Karpas-422 (cell line): ENCODE data around the gene ZNF518A. TPM values are rescaled to one million over a fixed set of nuclear protein-coding genes. Genes with fewer than 3 reads are reported as not detected.
"Not testable (repeated sequence)": the region's sequence is repeated elsewhere in the genome, so short reads cannot be mapped to it uniquely, and the experiment has no call there.

Source experiments
- DNase-seq: peaks from one replicate; pipeline ENCODE4 v3.0.0-alpha.2; 2015
- H2AFZ ChIP-seq: fragments of 200-600 bp; sonication (generic); 2 replicates; pipeline ENCODE4 v1.6.1; 2014; ENCODE audit warnings: antibody characterized with exemption, low read length, mixed read lengths
- H3K27ac ChIP-seq: fragments of 200-600 bp; sonication (generic); 2 replicates; pipeline ENCODE4 v1.5.1; 2014; ENCODE audit warnings: mild to moderate bottlenecking, low read length, moderate library complexity
- H3K27me3 ChIP-seq: fragments of 200-600 bp; sonication (generic); 2 replicates; pipeline ENCODE4 v1.6.1; 2014; ENCODE audit warnings: low read length, mixed read lengths
- H3K36me3 ChIP-seq: fragments of 200-600 bp; sonication (generic); 2 replicates; pipeline ENCODE4 v1.6.1; 2014; ENCODE audit warnings: low read length, mixed read lengths; ENCODE audit not compliant: insufficient read depth
- H3K4me1 ChIP-seq: fragments of 200-600 bp; sonication (generic); 2 replicates; pipeline ENCODE4 v1.6.1; 2014; ENCODE audit warnings: mild to moderate bottlenecking, low read length, mixed read lengths
- H3K4me2 ChIP-seq: fragments of 200-600 bp; sonication (generic); 2 replicates; pipeline ENCODE4 v1.6.1; 2014; ENCODE audit warnings: low read length, low read depth, mild to moderate bottlenecking; ENCODE audit not compliant: poor library complexity, severe bottlenecking
- H3K4me3 ChIP-seq: fragments of 200-600 bp; sonication (generic); 2 replicates; pipeline ENCODE4 v1.5.1; 2014; ENCODE audit warnings: mild to moderate bottlenecking, antibody characterized with exemption, low read length, mixed read lengths
- H3K79me2 ChIP-seq: fragments of 200-600 bp; sonication (generic); 2 replicates; pipeline ENCODE4 v1.6.1; 2014; ENCODE audit warnings: mild to moderate bottlenecking, low read length, mixed read lengths
- H3K9ac ChIP-seq: fragments of 200-600 bp; sonication (generic); 2 replicates; pipeline ENCODE4 v1.6.0; 2014; ENCODE audit warnings: low read length
- H3K9me2 ChIP-seq: fragments of 200-600 bp; sonication (generic), shearing (Covaris generic); replicated peaks from 2 replicates; pipeline ENCODE4 v1.6.0; 2014; ENCODE audit warnings: mild to moderate bottlenecking, low read length, moderate library complexity; ENCODE audit not compliant: insufficient read depth
- H3K9me3 ChIP-seq: fragments of 300-700, 200-600 bp; sonication (generic); 2 replicates; pipeline ENCODE4 v1.6.1; 2014; ENCODE audit warnings: low read length, mixed read lengths
- H4K20me1 ChIP-seq: fragments of 200-600 bp; sonication (generic); 2 replicates; pipeline ENCODE4 v1.6.1; 2014; ENCODE audit warnings: mild to moderate bottlenecking, antibody characterized with exemption, low read length, low read depth; ENCODE audit not compliant: insufficient read depth
- total RNA-seq: library from RNA; depleted of rRNA; stranded (reverse); fragments of >200 nt; shearing (Covaris generic); gene quantifications from 2 replicates; pipeline ENCODE4 v1.2.3, GENCODE V29; 2014; ENCODE audit warnings: low replicate concordance

ZNF518A gene
- total RNA-seq, 1 experiment from 2014 or later, result 17.0 TPM

DNA sequence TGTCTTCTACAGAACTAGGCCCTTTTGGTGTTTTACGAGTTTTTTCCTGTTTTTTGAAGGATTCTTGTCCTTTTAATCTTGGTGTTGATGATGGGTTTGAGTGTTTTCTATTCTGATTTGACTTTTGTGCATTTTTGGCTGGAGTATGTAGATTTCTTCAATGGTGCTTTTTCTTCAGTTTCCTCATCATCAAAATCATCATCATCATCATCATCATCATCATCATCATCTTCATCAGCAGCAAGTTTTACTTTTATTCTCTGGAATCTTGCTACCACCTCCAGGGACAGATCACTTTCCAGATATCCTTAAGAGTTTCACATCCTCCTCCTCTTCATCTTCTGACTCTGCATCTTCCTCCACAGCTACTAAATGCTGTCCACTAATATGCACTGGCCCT, 59.4 kb downstream of the ZNF518A start:
- DNase-seq, H3K9ac ChIP-seq, H3K4me3 ChIP-seq, H4K20me1 ChIP-seq, H3K27ac ChIP-seq, H3K9me3 ChIP-seq, H3K9me2 ChIP-seq, H3K79me2 ChIP-seq, H2AFZ ChIP-seq, H3K27me3 ChIP-seq, H3K4me2 ChIP-seq, H3K4me1 ChIP-seq: not testable (repeated sequence)
- peaks cover 34% of the 10 kb centered on the region for H3K36me3 ChIP-seq

DNA sequence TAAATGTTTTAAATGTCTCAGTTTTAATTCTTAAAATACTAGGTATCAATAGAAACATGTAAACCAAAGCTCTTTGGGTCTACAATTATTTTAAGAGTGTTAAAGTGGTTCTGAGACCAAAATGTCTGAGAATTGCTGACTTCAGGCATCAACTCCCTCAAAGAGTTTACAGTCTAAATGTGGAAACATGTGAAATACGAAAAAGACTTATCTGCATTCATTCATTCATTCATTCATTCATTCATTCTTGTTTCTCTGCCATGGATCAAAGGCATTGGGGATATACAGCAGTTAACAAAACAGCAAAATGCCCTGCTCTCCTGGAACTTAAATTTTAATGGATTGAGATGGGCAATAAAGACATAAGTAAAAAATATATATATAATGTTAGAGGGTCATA, 71.4 kb downstream of the ZNF518A start:
- Histone ChIP-seq H3K27ac (no peak overlapping the region), H3K36me3 (peaks cover 49% of the 10 kb centered on the region)
- no peak for DNase-seq

DNA sequence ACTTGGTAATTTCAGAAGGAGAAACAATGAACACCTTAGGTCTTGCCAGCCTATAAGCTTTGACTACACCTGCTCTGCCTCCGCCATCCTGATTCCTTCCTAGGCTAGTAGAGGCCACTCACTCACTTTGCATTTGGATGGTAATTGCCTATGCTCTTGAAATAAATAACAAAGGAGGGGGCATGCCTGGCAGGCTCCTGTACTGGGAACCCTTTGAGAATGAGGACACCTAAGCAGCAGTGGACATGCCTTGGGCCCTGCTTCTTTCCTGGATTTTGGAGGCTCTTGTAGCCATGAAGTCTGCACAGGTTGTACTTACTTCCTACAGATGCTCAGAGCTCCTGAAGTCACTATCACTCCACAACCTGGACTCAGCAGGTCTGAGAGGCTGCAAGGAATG, 75.5 kb downstream of the ZNF518A start:
- no peak overlapping the region for H3K9ac ChIP-seq
- DNase-seq, result no peak
- no peak overlapping the region for H3K27ac ChIP-seq
- no peaks in the 10 kb centered on the region for H4K20me1 ChIP-seq
- H3K4me2 ChIP-seq, result no peak overlapping the region
- H3K36me3 ChIP-seq, result peaks cover 38% of the 10 kb centered on the region
- no peaks in the 10 kb centered on the region for H3K4me1 ChIP-seq
- H3K27me3 ChIP-seq, result no peaks in the 10 kb centered on the region
- no peaks in the 10 kb centered on the region for H3K9me2 ChIP-seq
- H3K4me3 ChIP-seq, result no peak overlapping the region
- H3K79me2 ChIP-seq, result no peaks in the 10 kb centered on the region
- no peaks in the 10 kb centered on the region for H3K9me3 ChIP-seq
- H2AFZ ChIP-seq, result no peak overlapping the region

More for the DNA sequence above, 71.4 kb downstream of the ZNF518A start:
- H3K9me3 ChIP-seq, result no peaks in the 10 kb centered on the region
- H3K9ac ChIP-seq, result no peak overlapping the region
- no peaks in the 10 kb centered on the region for H3K9me2 ChIP-seq
- no peaks in the 10 kb centered on the region for H3K27me3 ChIP-seq
- H3K4me3 ChIP-seq, result no peak overlapping the region
- H3K4me2 ChIP-seq, result no peak overlapping the region
- no peak overlapping the region for H2AFZ ChIP-seq
- no peaks in the 10 kb centered on the region for H3K4me1 ChIP-seq
- H4K20me1 ChIP-seq, result no peaks in the 10 kb centered on the region
- no peaks in the 10 kb centered on the region for H3K79me2 ChIP-seq

DNA sequence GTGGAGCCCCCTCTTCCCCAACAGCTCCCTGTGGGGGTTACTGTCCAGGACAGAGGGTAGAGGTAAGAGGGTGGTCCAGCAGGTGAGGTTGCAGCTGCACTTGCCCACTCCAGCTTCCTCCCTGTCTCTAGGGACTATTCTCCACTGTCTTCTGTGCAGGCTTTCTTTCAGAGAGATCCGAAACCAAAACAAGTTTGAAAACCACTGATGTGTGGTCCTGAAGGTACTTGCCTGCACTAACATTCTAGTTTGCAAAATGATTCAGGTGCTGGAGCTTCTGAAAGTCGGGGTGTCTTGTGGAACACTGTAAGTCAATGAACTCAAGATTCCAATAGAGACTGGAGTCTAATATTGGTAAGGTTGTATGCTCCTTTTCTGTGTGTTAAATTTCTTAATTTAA, 78.2 kb downstream of the ZNF518A start:
- H3K36me3 ChIP-seq, result peaks cover 22% of the 10 kb centered on the region; the same call in 1 of the 2 replicates
- no peaks in the 10 kb centered on the region for H3K9me2 ChIP-seq
- H3K9ac ChIP-seq, result no peak overlapping the region
- H3K27ac ChIP-seq, result no peak overlapping the region
- no peaks in the 10 kb centered on the region for H3K9me3 ChIP-seq
- DNase-seq, result no peak
- H3K4me3 ChIP-seq, result no peak overlapping the region
- H3K27me3 ChIP-seq, result no peaks in the 10 kb centered on the region
- H3K4me1 ChIP-seq, result no peaks in the 10 kb centered on the region
- H2AFZ ChIP-seq, result no peak overlapping the region
- no peak overlapping the region for H3K4me2 ChIP-seq
- no peaks in the 10 kb centered on the region for H3K79me2 ChIP-seq
- H4K20me1 ChIP-seq, result no peaks in the 10 kb centered on the region

DNA sequence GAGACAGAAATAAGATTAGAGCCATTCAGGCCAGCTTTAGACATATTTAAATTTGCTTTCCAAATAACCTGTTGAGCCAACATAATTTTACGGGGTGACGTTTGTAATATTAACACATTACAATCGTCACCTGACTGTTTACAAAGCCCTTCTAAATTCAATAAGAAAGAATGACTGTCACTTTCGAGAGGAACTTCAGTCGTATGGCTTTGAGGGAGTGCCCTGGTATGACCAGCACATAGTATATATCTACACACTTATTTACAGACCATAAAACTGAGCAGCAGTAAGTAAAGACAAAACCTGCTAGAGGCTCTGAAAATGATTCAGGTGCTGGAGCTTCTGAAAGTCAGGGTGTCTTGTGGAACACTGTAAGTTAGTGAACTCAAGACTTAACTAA, 78.8 kb downstream of the ZNF518A start:
- Histone ChIP-seq H3K79me2 (no peaks in the 10 kb centered on the region), H3K36me3 (peaks cover 22% of the 10 kb centered on the region; the same call in 1 of the 2 replicates), H3K9me3 (no peaks in the 10 kb centered on the region), H3K4me1 (no peaks in the 10 kb centered on the region), H3K4me3 (no peak overlapping the region), H4K20me1 (no peaks in the 10 kb centered on the region), H3K9me2 (no peaks in the 10 kb centered on the region), H3K27me3 (no peaks in the 10 kb centered on the region), H3K4me2 (no peak overlapping the region), H3K27ac (no peak overlapping the region), H3K9ac (no peak overlapping the region), H2AFZ (no peak overlapping the region)
- no peak for DNase-seq

DNA sequence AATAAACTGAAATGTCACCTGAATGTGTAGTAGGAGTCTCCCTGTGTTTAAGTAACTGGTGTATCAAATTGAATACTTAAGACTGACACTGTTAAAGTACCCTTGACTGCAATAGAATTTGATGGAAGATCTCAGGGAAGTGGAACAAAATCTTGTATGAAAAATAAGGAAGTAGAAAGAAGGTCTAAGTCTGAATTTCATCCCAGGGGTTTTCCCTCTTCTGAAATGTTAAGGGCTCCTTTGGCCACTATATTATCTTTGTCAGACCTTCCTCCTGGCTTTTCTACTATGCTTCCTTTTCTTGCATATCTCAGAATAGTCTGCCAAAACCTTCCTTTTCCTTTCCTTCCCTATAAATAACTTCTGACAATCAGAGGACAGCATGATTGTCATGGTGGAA, 81.7 kb downstream of the ZNF518A start:
- Histone ChIP-seq H3K9me2 (no peaks in the 10 kb centered on the region), H3K4me2 (no peak overlapping the region), H4K20me1 (no peaks in the 10 kb centered on the region), H3K9me3 (no peaks in the 10 kb centered on the region), H3K9ac (no peak overlapping the region), H3K27ac (no peak overlapping the region), H3K27me3 (no peaks in the 10 kb centered on the region), H3K36me3 (peaks cover 20% of the 10 kb centered on the region; the same call in 1 of the 2 replicates), H3K4me3 (no peak overlapping the region), H2AFZ (no peak overlapping the region), H3K79me2 (no peaks in the 10 kb centered on the region), H3K4me1 (no peaks in the 10 kb centered on the region)
- no peak for DNase-seq

DNA sequence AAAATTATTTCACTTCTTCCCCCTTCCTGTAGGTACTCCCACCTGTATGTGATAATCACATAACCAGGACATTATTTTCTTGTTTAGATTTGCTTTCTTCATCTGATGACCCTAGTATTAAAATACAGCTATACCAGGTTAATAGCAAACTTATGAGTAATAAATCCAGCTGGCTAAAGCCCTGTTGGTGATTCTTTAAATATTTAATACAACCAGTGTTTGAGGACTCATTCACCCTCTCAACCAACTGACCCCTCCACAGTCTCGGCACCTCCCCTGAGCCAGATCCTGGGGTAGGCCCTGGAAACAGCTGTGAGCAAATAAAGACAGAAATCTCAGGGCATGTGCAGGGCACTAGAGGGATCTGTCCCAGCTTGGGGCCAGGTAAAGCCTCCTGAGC, 82.8 kb downstream of the ZNF518A start:
- no peak overlapping the region for H3K4me3 ChIP-seq
- H3K9me3 ChIP-seq, result no peaks in the 10 kb centered on the region
- no peaks in the 10 kb centered on the region for H3K27me3 ChIP-seq
- peaks cover 20% of the 10 kb centered on the region; the same call in 1 of the 2 replicates for H3K36me3 ChIP-seq
- no peak overlapping the region for H3K4me2 ChIP-seq
- H3K27ac ChIP-seq, result no peak overlapping the region
- H2AFZ ChIP-seq, result no peak overlapping the region
- no peaks in the 10 kb centered on the region for H4K20me1 ChIP-seq
- no peaks in the 10 kb centered on the region for H3K9me2 ChIP-seq
- no peak overlapping the region for H3K9ac ChIP-seq
- peaks cover 3% of the 10 kb centered on the region; the same call in 1 of the 2 replicates for H3K4me1 ChIP-seq
- no peaks in the 10 kb centered on the region for H3K79me2 ChIP-seq
- no peak for DNase-seq
